GM19099 (cell line): Measurements from ENCODE around the gene CAMK2N2.

ENCODE experiments used
- POLR2A ChIP-seq: IDR thresholded peaks from 3 replicates; pipeline ENCODE4 v1.6.1; 2011; ENCODE audit warnings: low read depth; ENCODE audit not compliant: insufficient read length; ENCODE audit errors: extremely low read depth

CAMK2N2 gene

DNA sequence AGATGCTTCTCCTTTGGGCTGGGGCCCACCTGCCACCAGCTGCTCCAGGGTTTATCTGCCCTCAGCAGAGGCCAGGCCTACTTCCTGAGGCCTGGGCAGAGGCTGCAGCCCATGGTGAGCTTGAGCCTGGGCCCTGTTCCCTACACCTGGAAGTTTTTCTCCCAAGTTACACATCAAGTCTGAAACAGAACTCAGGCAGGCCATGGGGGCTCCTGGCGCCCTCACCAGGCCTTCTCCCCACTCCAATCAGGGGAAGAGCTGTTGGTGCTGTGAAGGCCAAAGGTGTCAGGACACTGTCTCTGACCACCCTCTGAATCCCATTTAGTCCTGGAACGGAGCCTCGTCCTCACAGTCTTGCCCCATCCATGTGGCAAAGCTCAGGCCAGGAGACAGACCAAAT, 24.7 kb downstream of the CAMK2N2 start:
- TF ChIP-seq POLR2A = no peak

DNA sequence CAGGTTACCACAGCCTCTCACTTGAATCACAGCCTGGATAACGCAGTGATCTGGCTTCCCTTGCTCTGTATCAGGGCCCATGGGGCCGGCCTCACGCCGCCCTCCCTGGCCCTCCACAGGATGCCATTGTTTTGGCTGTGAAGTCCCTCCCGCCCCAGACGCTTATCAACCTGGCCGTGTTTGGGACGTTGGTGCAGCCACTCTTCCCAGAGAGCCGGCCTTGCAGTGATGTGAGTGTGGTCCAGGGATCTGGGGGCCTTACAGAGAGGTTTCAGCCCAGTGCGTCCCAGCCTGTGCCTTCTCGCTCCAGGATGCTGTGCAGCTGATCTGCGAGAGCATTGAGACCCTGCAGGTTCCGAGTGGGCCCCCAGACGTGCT, 25.3 kb downstream of the CAMK2N2 start:
- TF ChIP-seq POLR2A = no peak

DNA sequence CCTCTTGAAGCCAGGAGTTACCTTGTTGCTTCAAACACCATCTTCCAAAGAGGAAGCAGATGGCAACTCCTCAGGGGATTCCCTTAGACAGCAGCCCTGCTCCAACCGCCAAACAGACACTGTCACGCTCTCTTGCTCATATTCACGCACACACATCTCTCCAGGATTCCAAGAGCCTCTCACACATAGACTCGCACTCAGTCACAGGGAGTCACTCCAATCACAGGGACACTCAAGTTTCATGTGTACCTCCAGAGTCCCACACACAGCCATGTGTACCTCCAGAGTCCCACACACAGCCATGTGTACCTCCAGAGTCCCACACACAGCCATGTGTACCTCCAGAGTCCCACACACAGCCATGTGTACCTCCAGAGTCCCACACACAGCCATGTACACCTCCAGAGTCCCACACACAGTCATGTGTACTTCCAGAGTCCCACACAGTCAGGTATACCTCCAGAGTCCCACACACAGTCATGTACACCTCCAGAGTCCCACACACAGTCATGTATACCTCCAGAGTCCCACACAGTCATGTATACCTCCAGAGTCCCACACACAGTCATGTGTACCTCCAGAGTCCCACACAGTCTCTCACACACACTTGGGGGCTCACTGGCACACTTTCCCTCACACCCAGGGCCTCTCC, 25.8 kb downstream of the CAMK2N2 start:
- no peak for TF ChIP-seq POLR2A

DNA sequence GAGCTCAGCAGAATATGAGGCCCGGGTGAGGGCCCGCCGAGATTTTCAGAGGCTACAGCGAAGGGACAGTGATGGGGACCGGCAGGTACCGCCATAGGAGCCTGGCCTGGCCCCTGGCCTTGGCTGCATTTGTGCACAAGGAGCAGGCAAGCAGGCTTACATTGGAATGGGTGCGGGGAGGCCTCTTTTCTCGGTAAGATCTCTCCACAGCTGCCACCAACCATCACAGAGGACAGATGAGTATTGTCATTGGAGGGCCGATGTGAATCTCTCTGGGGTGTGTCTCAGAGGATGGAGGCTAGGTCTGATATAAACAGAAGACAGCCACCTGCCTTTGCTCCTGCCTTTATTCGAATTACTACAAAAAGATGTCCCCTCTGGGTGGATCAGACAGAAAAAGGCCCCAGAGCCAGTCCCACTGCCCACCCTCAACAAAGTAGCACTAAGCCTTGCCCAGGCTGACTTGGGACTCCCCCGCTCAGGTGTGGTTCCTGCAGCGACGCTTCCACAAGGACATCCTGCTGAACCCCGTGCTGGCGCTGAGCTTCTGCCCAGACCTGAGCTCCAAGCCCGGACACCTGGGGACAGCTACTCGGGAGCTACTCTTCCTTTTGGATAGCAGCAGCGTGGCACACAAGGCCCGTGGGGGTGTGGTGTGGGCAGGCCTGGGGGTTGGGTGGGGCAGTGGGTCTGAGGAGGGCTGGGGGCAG, 26.5 kb downstream of the CAMK2N2 start:
- no peak for TF ChIP-seq POLR2A

DNA sequence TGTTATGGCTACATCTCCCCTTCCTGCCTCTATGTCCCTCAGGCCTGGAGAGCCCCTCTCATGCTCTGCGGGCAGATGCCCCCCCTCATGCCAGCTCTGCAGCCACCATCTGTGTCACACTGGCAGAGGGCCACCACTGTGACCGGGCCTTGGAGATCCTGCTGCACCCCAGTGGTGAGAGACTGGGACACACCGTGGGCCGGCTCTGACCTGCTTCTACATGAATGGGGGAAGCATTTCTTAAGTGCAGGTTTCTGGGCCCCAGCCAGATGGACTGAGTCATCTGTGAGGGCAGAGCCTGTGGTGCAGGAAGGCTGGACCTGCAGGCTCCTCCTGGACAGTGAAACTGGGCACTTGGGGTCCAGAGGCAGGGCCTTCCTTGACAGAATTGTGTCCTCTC, 27.1 kb downstream of the CAMK2N2 start:
- no peak for TF ChIP-seq POLR2A

DNA sequence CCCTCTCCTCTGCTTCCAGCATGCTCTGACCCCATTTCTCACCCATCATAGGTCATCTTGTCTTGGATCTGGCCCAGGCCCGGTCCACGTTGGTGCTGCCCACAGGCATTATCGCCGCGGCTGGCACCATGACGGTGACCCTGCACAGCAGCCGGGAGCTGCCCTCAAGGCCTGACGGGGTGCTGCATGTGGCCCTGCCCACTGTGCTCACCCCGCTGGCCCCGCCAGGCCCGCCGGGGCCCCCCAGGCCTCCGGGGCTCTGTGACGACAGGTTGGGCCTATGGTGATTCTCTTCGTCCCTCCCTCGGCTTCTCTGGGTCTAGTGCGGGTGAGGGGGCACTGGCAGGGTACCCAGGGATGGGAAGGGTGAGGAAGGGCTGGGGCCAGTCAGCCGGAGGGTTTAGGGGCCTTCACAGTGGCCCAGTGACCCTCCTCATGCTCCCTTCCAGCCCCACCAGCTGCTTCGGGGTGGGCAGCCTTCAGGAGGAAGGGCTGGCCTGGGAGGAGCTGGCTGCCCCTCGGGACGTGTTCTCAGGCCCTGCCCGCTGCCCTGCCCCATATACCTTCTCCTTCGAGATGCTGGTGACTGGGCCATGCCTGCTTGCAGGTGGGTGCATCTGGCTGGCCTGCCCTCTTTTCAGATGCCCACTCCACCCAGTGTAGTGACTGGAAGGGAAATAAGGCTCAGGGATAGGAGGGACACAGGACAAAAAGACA, 28.1 kb downstream of the CAMK2N2 start:
- TF ChIP-seq POLR2A = no peak

DNA sequence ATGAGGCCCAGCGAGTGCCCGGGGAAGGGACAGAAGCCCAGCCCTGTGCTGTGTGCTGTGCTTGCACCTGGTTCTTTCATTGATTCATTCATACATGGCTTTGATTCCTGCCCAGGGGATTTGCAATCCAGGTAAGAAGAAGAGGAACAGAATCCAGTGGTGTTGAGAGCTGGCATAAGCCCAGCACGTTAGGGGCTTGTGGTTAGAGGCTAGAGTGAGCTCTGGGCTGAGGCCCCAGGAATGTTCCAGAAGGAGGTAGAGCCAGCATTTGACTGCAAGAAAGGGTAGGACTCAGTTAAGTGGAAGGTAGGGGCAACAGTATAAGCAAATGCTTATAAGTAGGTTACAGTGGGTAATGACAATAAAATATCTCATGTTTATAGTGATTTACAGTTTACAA, 29.7 kb downstream of the CAMK2N2 start:
- no peak for TF ChIP-seq POLR2A

DNA sequence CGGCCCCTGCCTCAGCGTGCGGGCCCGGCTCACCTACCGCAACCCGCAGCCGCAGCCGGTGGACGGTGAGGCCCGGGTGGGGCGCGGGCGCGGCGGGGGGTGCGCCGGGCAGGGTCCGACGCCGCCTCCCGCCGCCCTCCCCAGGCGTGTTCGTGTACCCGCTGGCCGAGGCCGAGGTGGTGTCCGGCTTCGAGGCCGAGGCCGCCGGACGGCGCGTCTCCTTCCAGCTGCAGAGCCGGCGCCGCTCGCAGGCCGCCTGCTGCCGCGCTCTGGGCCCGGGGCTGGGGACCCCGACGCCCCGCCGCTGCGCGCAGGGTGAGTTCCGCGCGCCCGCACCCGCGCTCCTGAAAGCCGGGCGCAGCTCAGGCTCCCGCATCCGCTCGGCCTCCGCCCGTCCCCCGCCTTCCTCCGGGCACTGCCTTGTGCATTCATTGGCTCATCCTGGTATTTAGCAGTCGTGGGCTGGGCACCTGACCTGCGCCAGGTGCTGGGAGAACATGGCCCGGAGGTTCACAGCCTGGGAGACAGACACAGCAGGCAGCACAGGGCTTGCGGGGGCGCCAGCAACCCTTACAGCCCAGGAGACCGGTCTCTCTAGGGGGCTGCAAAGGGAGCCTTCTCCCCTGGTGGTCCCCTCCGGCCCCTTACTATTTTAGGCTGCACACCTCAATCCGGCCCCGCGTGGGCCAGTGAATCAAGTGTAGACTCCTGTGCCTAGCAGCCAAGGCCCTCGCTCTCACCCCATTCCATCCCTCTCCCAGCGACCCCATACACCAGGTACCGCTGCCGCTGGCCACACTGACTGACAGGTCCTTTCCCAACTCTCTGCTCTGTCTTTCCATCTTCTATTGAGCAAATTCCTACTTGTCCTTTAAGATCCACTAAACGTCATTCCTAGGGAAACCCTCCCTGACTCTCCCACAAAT, 30.5 kb downstream of the CAMK2N2 start:
- TF ChIP-seq POLR2A = no peak

DNA sequence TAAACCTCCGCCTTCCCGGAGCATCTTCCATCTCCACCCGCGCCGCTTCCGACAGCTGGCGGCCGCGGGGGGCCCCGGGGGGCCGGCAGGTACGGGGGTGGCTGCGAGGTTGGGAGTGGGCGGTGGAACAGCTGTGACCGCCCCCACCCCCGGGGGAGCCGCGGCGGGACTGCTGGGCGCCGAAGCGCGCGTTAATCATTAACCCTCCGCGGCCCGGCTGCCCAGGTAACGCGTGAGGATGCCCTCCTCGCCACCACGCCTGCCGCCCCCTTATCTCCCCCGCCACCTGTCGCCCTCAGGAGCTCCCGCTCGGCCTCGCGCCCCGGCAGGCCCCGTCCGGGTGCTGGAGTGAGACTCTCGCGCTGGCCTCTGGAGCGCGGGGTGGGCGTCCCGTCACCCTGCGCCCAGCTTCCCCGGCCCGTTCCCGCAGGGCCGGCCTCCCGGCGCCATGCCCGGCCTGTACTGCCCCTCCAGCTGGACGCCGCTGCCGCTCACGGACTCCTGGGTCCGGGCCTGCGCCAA, 31.2 kb downstream of the CAMK2N2 start:
- no peak for TF ChIP-seq POLR2A

DNA sequence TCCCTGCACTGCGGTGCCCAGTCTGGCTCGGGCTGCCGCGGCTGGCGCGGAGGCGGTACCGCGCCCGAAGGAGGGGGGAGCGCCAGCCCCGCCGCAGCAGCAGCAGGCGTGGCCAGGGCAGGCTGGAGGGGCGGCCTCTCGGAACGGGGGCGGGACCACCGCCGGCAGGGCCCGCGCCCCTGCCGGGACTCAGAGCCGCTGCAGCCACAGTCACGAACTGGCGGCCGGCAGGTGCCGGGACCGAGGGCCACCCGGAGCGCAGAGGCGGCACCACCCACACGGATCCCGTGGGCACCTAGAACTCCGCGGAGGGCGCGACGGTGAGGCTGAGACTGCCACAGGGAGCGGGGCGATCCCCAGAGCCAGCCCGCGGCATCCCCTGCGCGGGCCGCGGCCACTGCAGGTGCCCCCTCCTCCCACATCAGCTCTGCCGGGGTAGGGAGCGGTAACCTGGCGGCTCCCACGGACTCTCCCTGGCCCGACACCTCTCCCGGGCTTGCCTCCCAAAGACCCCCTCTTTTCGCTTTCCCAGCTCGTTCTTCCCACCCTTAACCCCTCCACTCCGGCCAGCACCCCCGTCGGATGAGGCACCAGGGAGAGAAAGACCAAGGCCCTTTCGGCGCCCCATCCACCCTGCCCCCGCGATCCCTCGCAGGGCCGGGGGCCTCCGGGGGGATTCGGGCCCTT, 31.8 kb downstream of the CAMK2N2 start, which contains the start of gene VWA5B2:
Gene VWA5B2 (plus strand): TSS at position 192 of the 687 bp plus-strand sequence. CDS start 944 bp downstream, outside the sequence.
- TF ChIP-seq POLR2A = no peak

DNA sequence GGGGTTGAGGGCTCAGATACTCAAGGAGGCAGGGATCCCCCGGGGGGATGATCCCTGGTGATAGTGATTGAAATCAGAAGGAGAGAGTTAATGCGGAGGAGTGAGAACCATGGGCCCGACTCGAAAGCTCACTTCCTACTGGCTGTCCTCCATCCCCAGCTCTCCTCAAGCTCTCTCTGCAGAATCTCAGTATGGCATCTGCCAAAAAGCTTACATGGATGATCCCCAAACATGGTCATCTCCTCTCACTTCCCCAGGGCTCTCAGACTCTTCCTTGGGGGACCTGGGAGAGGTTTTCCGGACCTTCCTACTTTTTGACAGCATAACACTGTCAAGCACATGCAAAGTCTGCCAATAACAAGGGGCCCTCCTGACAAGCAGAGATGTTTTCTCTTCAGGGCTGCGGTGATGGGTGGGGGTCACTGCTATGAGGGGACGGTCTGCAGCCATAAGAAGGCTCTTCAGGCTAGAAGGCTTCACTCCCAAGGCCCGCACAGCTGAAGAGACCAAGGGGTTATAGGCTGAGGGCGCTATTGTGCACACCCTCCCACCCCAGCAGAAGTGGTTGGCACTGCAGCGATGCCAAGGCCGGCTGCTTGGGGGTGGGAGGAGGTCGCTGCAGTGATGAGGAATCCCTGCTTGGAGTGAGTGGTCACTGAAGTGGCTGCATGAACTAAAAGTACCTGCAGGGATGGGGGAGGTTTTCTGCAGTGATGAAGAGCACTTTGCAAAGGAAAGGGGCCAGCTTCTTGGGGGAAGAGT, 32.8 kb downstream of the CAMK2N2 start:
- no peak for TF ChIP-seq POLR2A

DNA sequence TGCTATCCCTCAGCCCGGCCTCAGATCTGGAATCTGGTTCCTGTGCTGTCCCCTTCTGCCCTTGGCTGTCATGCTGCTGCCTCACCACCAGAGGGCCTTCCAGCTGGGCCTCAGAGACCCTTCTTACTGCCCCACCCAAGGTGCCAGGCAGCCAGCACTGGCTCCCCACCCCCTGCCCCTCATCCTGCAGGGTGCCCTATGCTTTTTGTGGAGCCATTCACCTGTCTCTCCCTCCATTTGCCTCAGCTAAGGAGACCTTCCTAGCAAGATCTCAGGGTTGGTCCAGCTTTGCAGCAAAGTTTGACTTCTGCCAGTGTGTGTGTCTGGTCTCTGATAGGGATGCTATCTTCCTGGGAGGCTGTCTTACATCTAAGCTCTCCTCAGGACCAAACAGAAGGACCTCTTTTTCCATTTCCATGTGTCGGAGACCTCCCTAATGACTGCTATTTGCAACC, 33.8 kb downstream of the CAMK2N2 start:
- TF ChIP-seq POLR2A = no peak

DNA sequence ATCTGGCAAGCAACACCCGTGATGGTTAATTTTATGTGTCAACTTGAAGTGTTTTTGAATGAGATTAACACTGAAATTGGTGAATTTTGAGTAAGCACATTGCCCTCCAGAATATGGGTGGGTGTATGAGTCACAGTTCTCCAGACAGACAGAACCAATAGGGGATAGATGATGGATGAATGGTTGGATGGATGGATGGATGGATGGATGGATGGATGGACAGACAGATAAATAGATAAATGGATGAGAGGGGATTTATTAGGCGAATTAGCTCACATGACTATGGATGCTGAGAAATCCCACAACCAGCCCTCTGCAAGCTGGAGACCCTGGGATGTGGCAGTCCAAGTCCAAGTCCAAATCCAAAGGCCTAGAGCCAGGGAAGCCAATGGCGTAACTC, 37.4 kb downstream of the CAMK2N2 start:
- TF ChIP-seq POLR2A = no peak
